Ovary (tissue), 3 donors: ENCODE data around the gene TTC9.

Source experiments
- CTCF ChIP-seq, 3 donors: fragments of 450-650 bp in 2 of 3; fragments of 200-600 bp in 1 of 3; IDR thresholded peaks; one replicate each; pipeline versions ENCODE4 v1.5.1 to v1.8.0; 2016 to 2022; ENCODE audit warnings: antibody characterized with exemption in 3 of 3, mild to moderate bottlenecking in 1 of 3
- POLR2A ChIP-seq: fragments of 450-650 bp; IDR thresholded peaks from one replicate; pipeline ENCODE4 v1.6.1; 2017; ENCODE audit warnings: antibody characterized with exemption, mild to moderate bottlenecking, moderate library complexity
- donor health status: DM: no; HTN: no; CAD: no.

DNA sequence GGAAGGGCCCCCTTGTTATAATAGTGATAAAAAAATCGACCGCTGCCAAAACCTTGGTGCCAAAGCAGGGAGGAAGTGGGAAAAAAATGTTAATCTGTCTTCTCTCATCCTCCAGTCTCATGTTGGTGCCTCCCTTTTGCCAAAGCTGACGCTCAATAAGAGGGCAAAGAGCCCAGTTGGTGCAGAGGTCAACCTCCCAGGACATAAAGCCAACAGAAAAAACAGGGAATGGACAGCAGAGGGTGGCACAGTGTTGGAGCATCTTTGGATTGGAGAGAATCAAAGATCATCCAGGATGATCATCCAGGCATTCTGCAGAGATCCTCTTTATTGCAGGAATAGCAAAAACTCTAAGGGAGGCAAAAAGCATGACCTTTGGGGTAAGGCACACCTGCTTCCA lies 9.8 kb upstream of the TTC9 start:
- TF ChIP-seq CTCF (IDR thresholded peaks at IDR 0.05) = no peak
- TF ChIP-seq POLR2A = no peak
